Heart left ventricle (tissue), 16 donors: Measurements from ENCODE around the gene RANBP3. TPM values are rescaled to one million over a fixed set of nuclear protein-coding genes. Genes with fewer than 3 reads are reported as not detected.
A peak's percentile ranks its signal among the peaks of the same experiment; 100 is the strongest.
"Not testable (repeated sequence)": the region's sequence is repeated elsewhere in the genome, so short reads cannot be mapped to it uniquely, and the experiment has no call there.

Source experiments
- ATAC-seq, 4 donors: fragments of 200-7000 bp; cut with Tn5 transposase; one replicate each; pipeline ENCODE4 v1.9.1; 2020 to 2022; ENCODE audit warnings: moderate library complexity in 4 of 4, mild to moderate bottlenecking in 3 of 4, moderate number of reproducible peaks in 1 of 4
- DNase-seq, 5 donors: peaks; one replicate each; pipeline ENCODE4 v3.0.0-alpha.2; 2020
- H3K27ac ChIP-seq, 12 donors: fragments of 200-600 bp; sonication (generic) in 4 of 12; one replicate each; pipeline versions ENCODE4 v1.5.0 to v1.8.0; 2016 to 2022; ENCODE audit warnings: mild to moderate bottlenecking in 2 of 12
- H3K27me3 ChIP-seq, 9 donors: fragments of 200-600 bp; sonication (generic) in 2 of 9; one replicate each; pipeline versions ENCODE4 v1.5.1 to v1.8.0; 2016 to 2022; ENCODE audit warnings: mild to moderate bottlenecking in 3 of 9
- H3K36me3 ChIP-seq, 9 donors: fragments of 200-600 bp; sonication (generic) in 2 of 9; one replicate each; pipeline versions ENCODE4 v1.5.0 to v1.8.0; 2018 to 2022; ENCODE audit warnings: mild to moderate bottlenecking in 2 of 9
- H3K4me1 ChIP-seq, 12 donors: fragments of 200-600 bp; sonication (generic) in 4 of 12; one replicate each; pipeline versions ENCODE4 v1.5.0 to v1.8.0; 2016 to 2022; ENCODE audit warnings: mild to moderate bottlenecking in 3 of 12
- H3K4me3 ChIP-seq, 12 donors: fragments of 200-600 bp; sonication (generic) in 4 of 12; one replicate each; pipeline versions ENCODE4 v1.5.0 to v1.8.0; 2017 to 2022; ENCODE audit warnings: mild to moderate bottlenecking in 9 of 12, moderate library complexity in 4 of 12
- H3K9me3 ChIP-seq, 12 donors: fragments of 200-600 bp; sonication (generic) in 4 of 12; one replicate each; pipeline versions ENCODE4 v1.5.0 to v1.8.0; 2016 to 2022; ENCODE audit warnings: mild to moderate bottlenecking in 1 of 12
- POLR2A ChIP-seq, 2 donors: fragments of 450-650 bp; IDR thresholded peaks; one replicate each; pipeline ENCODE4 v1.6.1; 2017; ENCODE audit warnings: antibody characterized with exemption in 2 of 2, mild to moderate bottlenecking in 2 of 2, moderate library complexity in 2 of 2
- WGBS, 4 donors: extraction: QIAGEN DNeasy Blood & Tissue Kit in 2 of 4; methylation state at CpG; one replicate each; pipeline versions ENCODE4 v1.1.5 to v1.1.7; 2013 to 2018; 5-methylcytosine and 5-hydroxymethylcytosine counted together
- intact Hi-C, 10 donors: fragments of 100-400 bp; cut with DNase I; formaldehyde crosslinking; loops; one replicate each; pipeline versions ENCODE4 v1.11.1 to v1.14.2; 2022
- polyA plus RNA-seq, 2 donors: library from polyadenylated mRNA; stranded (reverse); fragments of 200-250 nt; gene quantifications; one replicate each; pipeline ENCODE4 v1.2.3, GENCODE V29; 2013
- total RNA-seq, 9 donors: library from RNA; depleted of rRNA in 2 of 9; stranded (reverse); fragments of >200 nt in 2 of 9; fragmentation: NEBNext Ultra II Directional in 3 of 9; extraction: Animal tissue kit (Norgen Biotek cat#: 25700) in 3 of 9; gene quantifications; one replicate each; pipeline versions ENCODE4 v1.1.0 to v1.2.4, GENCODE V29; 2016 to 2023
- TF ChIP-seq, protein P1 (sequence below), 12 donors: fragments of 200-600 bp; sonication (generic) in 4 of 12; IDR thresholded peaks; one replicate each; pipeline versions ENCODE4 v1.5.0 to v1.8.0; 2018 to 2022; ENCODE audit warnings: antibody characterized with exemption in 12 of 12, mild to moderate bottlenecking in 5 of 12
- donor health status: ischemic (EF 13 %, LVEDD 7.1; RV severe dilation, severe dysfunction).
- donor health status: healthy with polysubstance abuse.
- donor health status: DM: no; HTN: yes; CAD: no.
- donor health status: DM: no; HTN: no; CAD: no.
- donor health status: ischemic (EF 25% LVEDD 6.9; RV normal size, moderate dysfunction).
- donor health status: ischemic (EF 25% LVEDD 5.7; RV mildly dilated, moderate dysfunction).
- donor health status: healthy.
- donor health status: DM: yes; HTN: yes; CAD: no.
- donor health status: ischemic (EF 35%, LVEDD 5.7; RV mildly dilated, moderate dysfunction).
- donor health status: nonischemic (EF 11% LVEDD 7.7; RV severe dilation, severe dysfunction).
- donor health status: DM: yes; HTN: yes; CAD: no.
- donor health status: PGD.
- donor health status: ischemic (EF 29% LVEDD 5.4; RV normal size, mild dysfunction).
- donor health status: nonischemic (EF 23%, LVEDD 6.1; RV moderate dilation, normal function).

RANBP3 gene
- total and polyA plus RNA-seq, 11 donors: 29.4 to 80.7 (median 58.0) TPM

DNA sequence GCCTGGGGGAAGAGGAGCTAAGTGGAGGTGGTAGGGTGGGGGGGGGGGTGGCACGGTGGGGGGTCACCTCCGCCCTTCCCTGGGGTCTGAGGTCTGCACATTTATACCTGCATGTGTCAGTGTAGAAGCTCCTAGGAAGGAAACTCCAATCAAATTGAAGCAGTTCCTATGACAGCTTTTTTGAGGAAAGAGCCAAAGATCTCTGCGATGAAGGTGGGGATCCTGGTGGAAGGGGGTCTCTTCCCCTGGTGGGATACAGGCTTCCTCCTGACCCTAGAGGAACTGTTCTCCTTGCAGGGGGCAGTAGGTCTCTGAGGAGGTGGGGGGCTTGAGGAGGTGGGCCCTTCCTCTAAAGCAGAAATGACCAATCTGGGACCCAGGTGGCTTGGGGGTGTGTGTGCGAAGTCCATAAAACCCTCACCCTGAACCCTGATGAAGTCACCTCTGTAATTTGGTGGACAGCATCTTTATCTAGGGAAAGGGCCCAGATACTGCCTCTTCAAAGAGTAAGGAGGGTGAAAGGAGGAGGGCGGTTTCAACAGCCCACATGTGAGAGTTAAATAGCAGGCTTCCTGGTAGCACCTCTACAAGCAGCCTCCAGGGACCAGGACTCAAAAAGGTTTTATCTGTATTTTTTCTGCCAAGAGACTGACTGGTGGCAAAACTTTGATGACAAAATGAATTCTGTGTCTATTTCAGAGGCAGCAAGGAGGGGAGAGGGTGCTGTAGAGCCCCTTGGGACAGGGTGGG, 12.9 kb downstream of the RANBP3 start:
- H3K27ac ChIP-seq: peak overlapping the region in 4 of 12 donors; percentile 13 to 77 (median 68)
- 84 to 92% (median 85%) methylated on average over 5 of the region's 5 CpGs for WGBS, 4 donors
- intact Hi-C loops: loop anchor here in 1 of 10 donors (10.0 kb wide), 1 partner anchor 160 kb away; the partner anchor contains the start of gene NRTN

DNA sequence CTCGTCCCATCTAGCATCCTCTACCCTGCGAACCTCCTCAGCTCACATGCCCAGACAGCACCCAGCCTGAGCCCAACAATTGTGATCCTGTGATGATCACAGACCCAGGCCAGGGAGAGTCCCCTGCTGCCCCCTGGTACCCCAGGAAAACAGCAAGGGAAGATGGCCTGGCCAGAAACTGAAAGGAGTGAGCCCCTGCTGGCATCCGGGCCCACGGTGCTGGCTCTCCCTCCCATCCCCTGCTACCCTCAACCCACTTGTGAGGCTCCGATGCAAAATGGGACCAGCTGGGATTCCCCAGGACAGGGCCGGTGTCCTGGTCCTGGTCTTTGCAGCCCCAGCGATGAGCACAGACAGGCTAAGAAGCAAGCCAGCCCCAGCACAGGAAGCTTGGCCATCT, 14.1 kb downstream of the RANBP3 start:
- TF ChIP-seq POLR2A (IDR thresholded peaks at IDR 0.05): no peak
- TF ChIP-seq, protein P1, sequence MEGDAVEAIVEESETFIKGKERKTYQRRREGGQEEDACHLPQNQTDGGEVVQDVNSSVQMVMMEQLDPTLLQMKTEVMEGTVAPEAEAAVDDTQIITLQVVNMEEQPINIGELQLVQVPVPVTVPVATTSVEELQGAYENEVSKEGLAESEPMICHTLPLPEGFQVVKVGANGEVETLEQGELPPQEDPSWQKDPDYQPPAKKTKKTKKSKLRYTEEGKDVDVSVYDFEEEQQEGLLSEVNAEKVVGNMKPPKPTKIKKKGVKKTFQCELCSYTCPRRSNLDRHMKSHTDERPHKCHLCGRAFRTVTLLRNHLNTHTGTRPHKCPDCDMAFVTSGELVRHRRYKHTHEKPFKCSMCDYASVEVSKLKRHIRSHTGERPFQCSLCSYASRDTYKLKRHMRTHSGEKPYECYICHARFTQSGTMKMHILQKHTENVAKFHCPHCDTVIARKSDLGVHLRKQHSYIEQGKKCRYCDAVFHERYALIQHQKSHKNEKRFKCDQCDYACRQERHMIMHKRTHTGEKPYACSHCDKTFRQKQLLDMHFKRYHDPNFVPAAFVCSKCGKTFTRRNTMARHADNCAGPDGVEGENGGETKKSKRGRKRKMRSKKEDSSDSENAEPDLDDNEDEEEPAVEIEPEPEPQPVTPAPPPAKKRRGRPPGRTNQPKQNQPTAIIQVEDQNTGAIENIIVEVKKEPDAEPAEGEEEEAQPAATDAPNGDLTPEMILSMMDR (IDR thresholded peaks at IDR 0.05): no peak
- 85 to 92% (median 88%) methylated on average over 7 of the region's 7 CpGs for WGBS, 4 donors
- Histone ChIP-seq H3K9me3 (no peaks in the 10 kb centered on the region), H3K27me3 (no peaks in the 10 kb centered on the region), H3K4me1 (peaks cover 26 to 100% (median 85%) of the 10 kb centered on the region in 12 donors), H3K27ac (peak overlapping the region in 4 of 12 donors; percentile 18 to 86 (median 56)), H3K4me3 (no peak overlapping the region), H3K36me3 (peaks cover 0 to 13% (median 0%) of the 10 kb centered on the region in 9 donors)
- intact Hi-C loops: loop anchor here in 1 of 10 donors (10.0 kb wide), 1 partner anchor 159 kb away; the partner anchor contains the start of gene NRTN
- DNase-seq: peak in 1 of 5 donors; percentile 20
- no peak for ATAC-seq

More for the DNA sequence above, 12.9 kb downstream of the RANBP3 start:
- Histone ChIP-seq H3K36me3 (peaks cover 0 to 13% (median 0%) of the 10 kb centered on the region in 9 donors), H3K4me3 (no peak overlapping the region), H3K9me3 (no peaks in the 10 kb centered on the region), H3K27me3 (no peaks in the 10 kb centered on the region), H3K4me1 (peaks cover 25 to 100% (median 85%) of the 10 kb centered on the region in 12 donors)
- no peak for TF ChIP-seq POLR2A (IDR thresholded peaks at IDR 0.05)
- TF ChIP-seq, protein P1 (IDR thresholded peaks at IDR 0.05): no peak
- ATAC-seq: no peak
- peak in 1 of 5 donors; percentile 2 for DNase-seq

DNA sequence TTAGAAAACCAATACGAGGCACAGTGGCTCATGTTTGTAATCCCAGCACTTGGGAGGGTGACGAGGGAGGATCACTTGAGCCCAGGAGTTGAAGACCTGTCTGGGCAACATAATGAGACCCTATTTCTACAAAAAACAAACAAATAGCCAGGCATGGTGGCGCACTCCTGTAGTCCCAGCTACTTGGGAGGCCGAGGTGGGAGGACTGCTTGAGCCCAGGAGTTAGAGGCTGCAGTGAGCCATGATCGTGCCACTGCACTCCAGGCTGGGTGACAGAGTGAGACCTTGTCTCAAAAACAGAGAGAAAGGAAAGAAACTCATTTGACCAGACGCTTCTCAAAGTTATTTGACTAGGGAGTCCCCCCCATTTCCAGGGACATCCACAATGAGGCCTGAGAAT, 14.7 kb downstream of the RANBP3 start:
- intact Hi-C loops: loop anchor here in 1 of 10 donors (10.0 kb wide), 1 partner anchor 158 kb away; the partner anchor contains the start of gene NRTN
- peak in 1 of 5 donors; percentile 1 for DNase-seq
- H3K9me3 ChIP-seq, H3K4me3 ChIP-seq, ATAC-seq, H3K27me3 ChIP-seq: not testable (repeated sequence)
- Histone ChIP-seq H3K36me3 (peaks cover 0 to 15% (median 0%) of the 10 kb centered on the region in 9 donors), H3K27ac (peak overlapping the region in 7 of 12 donors; percentile 18 to 86 (median 75)), H3K4me1 (peaks cover 23 to 100% (median 85%) of the 10 kb centered on the region in 12 donors)
- 91 to 93% (median 92%) methylated on average over 6 of the region's 6 CpGs for WGBS, 4 donors

DNA sequence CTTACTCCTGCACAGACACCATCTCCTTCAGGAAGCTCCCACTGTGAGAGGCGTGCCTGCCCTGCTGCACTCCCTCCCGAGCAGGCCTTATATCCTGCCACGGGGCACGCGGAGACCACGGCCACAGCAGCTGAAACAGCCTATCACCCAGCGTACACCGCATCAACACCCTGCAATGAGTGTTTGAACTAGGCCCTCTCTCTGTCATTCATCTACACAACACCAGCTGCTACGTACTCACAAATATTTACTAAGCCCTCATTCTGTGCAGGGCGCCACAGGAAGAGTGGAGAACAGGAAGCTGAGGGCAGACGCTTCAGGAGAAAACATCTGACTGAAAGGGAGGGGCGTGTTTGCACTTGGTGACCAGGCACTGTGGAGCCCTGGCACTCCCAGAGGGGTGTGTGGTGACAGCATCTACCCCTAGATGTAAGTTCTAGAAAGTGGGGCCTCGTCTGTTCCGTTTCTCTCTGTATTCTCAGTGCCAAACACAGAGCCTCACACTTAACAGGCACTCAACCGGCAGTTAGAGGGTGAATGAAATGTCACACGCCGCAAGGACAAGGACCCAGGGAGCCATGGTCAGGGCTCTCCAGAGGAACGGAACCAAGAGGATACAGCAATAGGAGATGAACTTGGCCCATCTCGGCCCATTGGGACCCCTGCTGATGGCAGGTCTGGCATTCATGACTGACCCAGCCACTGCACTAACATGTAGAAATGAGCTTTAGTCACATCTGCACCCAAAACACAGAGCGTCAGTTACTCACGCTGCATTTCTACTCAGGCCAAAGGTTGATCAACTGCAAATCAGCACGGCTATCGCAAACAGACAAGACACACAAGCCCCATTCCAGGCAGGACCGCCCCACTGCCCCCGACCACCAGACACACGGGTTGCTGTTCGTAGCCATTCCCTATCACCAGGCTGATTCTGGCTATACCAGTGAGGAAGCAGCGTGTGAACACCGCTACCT, 15.7 kb downstream of the RANBP3 start:
- peak overlapping the region in 4 of 12 donors; percentile 7 to 38 (median 13) for H3K4me3 ChIP-seq
- DNase-seq (peak in 3 of 5 donors; percentile 47 to 68 (median 64)), ATAC-seq (peak; percentile 30 to 60 (median 43))
- peaks cover 18 to 98% (median 79%) of the 10 kb centered on the region in 12 donors for H3K4me1 ChIP-seq
- TF ChIP-seq, protein P1 (IDR thresholded peaks at IDR 0.05): no peak
- TF ChIP-seq POLR2A (IDR thresholded peaks at IDR 0.05): peak in 1 of 2 donors; percentile 10
- H3K27me3 ChIP-seq: no peaks in the 10 kb centered on the region
- H3K36me3 ChIP-seq: peaks cover 0 to 23% (median 0%) of the 10 kb centered on the region in 9 donors
- no peaks in the 10 kb centered on the region for H3K9me3 ChIP-seq
- WGBS, 4 donors: 24 to 32% (median 29%) methylated on average over 26 to 29 of the region's 29 CpGs
- intact Hi-C loops: loop anchor here in 1 of 10 donors (10.0 kb wide), 1 partner anchor 157 kb away; the partner anchor contains the start of gene NRTN
- peak overlapping the region in 11 of 12 donors; percentile 19 to 86 (median 65) for H3K27ac ChIP-seq

DNA sequence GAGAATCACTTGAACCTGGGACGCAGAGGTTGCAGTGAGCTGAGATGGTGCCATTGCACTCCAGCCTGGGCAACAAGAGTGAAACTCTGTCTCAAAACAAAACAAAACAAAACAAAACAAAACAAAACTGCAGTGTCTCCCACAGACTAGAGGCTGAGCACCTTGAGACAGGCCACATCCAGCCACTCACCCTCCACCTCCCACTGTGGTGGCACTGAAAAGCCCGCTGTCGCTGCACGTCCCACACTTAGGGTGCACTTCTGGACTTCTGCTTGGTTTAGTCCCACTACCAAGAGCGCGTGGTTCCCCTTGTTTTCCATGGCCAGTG, 16.3 kb downstream of the RANBP3 start:
- 54 to 71% (median 67%) methylated on average over 6 of the region's 6 CpGs for WGBS, 4 donors
- peak overlapping the region in 11 of 12 donors; percentile 19 to 86 (median 65) for H3K27ac ChIP-seq
- intact Hi-C loops: loop anchor here in 1 of 10 donors (10.0 kb wide), 1 partner anchor 157 kb away; the partner anchor contains the start of gene NRTN

More for the DNA sequence above, 16.3 kb downstream of the RANBP3 start:
- not testable (repeated sequence) for ATAC-seq, H3K27me3 ChIP-seq, H3K9me3 ChIP-seq
- Histone ChIP-seq H3K36me3 (peaks cover 0 to 23% (median 0%) of the 10 kb centered on the region in 9 donors), H3K4me3 (peak overlapping the region in 4 of 12 donors; percentile 7 to 38 (median 13)), H3K4me1 (peaks cover 17 to 98% (median 78%) of the 10 kb centered on the region in 12 donors)
- peak in 1 of 5 donors; percentile 7 for DNase-seq
